Kidney (tissue), 11 donors: ENCODE data around the gene CCZ1. TPM values are rescaled to one million over a fixed set of nuclear protein-coding genes. Genes with fewer than 3 reads are reported as not detected.
"Not testable (repeated sequence)": the region's sequence is repeated elsewhere in the genome, so short reads cannot be mapped to it uniquely, and the experiment has no call there.

ENCODE experiments used
- DNase-seq, 5 donors: peaks; one replicate each; pipeline ENCODE4 v3.0.0-alpha.2; 2013 to 2020
- FAIRE-seq: peaks from 2 replicates; lab custom pipeline; 2012; peaks lifted over from hg19 to GRCh38; lab: Jason Lieb, UNC
- H3K27ac ChIP-seq, 2 donors: one replicate each; pipeline ENCODE4 v1.7.0; 2013; ENCODE audit warnings: low read depth in 2 of 2, low read length in 2 of 2, inconsistent platforms in 1 of 2
- H3K27me3 ChIP-seq: one replicate; pipeline ENCODE4 v1.7.1; 2013; ENCODE audit warnings: low read length, inconsistent platforms; ENCODE audit not compliant: control insufficient read depth, insufficient read depth
- H3K36me3 ChIP-seq, 3 donors: one replicate each; pipeline versions ENCODE4 v1.7.0 to v1.7.1; 2013; ENCODE audit warnings: low read length in 3 of 3, control low read depth in 1 of 3, inconsistent platforms in 1 of 3; ENCODE audit not compliant: insufficient read depth in 3 of 3, control insufficient read depth in 2 of 3
- H3K4me1 ChIP-seq, 3 donors: one replicate each; pipeline versions ENCODE4 v1.7.0 to v1.7.1; 2013; ENCODE audit warnings: low read length in 3 of 3, inconsistent platforms in 1 of 3, low read depth in 1 of 3; ENCODE audit not compliant: control insufficient read depth in 2 of 3, insufficient read depth in 2 of 3
- H3K4me3 ChIP-seq, 3 donors: one replicate each; pipeline versions ENCODE4 v1.7.0 to v1.8.1; 2013; ENCODE audit warnings: low read length in 3 of 3, control low read depth in 1 of 3, inconsistent platforms in 1 of 3
- H3K9ac ChIP-seq, 3 donors: one replicate each; pipeline versions ENCODE4 v1.7.0 to v1.7.1; 2013; ENCODE audit warnings: low read length in 3 of 3, control low read depth in 1 of 3, inconsistent platforms in 1 of 3
- H3K9me3 ChIP-seq, 3 donors: one replicate each; pipeline versions ENCODE4 v1.7.0 to v1.7.1; 2013; ENCODE audit warnings: low read length in 3 of 3, control low read depth in 1 of 3, inconsistent platforms in 1 of 3; ENCODE audit not compliant: control insufficient read depth in 2 of 3, insufficient read depth in 1 of 3
- intact Hi-C: fragments of 100-400 bp; cut with DNase I; formaldehyde crosslinking; loops from one replicate; pipeline ENCODE4 v1.11.1; 2022
- polyA plus RNA-seq: library from polyadenylated mRNA; stranded (reverse); fragments of 350-450 nt; fragmentation: Illumina TruSeq; extraction: RNeasy Lipid Tissue Mini Kit (QIAGEN cat#74804); gene quantifications from one replicate; pipeline ENCODE4 v1.2.3, GENCODE V29; 2014; ENCODE audit warnings: low read depth, low replicate concordance; ENCODE audit not compliant: insufficient read depth
- total RNA-seq: library from RNA; stranded (reverse); fragmentation: NEBNext Ultra II Directional; extraction: Animal tissue kit (Norgen Biotek cat#: 25700); gene quantifications from one replicate; pipeline ENCODE4 v1.2.1, GENCODE V29; 2021
- donor health status: control.
- donor health status: control.
- donor health status: DM: yes; HTN: yes; CAD: no.
- donor health status: Normal renal cell carcinoma (clear cell type).

CCZ1 gene
- total and polyA plus RNA-seq, 2 donors from 2014 or later, result 66.3 to 85.2 TPM

GRCh38 chr7:5924180-5924579 is 25.6 kb downstream of the CCZ1 start:
- intact Hi-C loops, H3K4me1 ChIP-seq, FAIRE-seq, H3K9ac ChIP-seq, H3K36me3 ChIP-seq, H3K27ac ChIP-seq, H3K27me3 ChIP-seq, H3K9me3 ChIP-seq, DNase-seq, H3K4me3 ChIP-seq: not testable (repeated sequence)

- H3K4me1 ChIP-seq, H3K27ac ChIP-seq, intact Hi-C loops, DNase-seq, H3K36me3 ChIP-seq, H3K9me3 ChIP-seq, H3K9ac ChIP-seq, H3K27me3 ChIP-seq, H3K4me3 ChIP-seq, FAIRE-seq: not testable (repeated sequence)
Measured at GRCh38 chr7:5924630-5925029, 26.1 kb downstream of the CCZ1 start.

GRCh38 chr7:5926263-5926870 is 27.8 kb downstream of the CCZ1 start:
- H3K9ac ChIP-seq, H3K4me1 ChIP-seq, H3K9me3 ChIP-seq, intact Hi-C loops, FAIRE-seq, DNase-seq, H3K4me3 ChIP-seq, H3K36me3 ChIP-seq, H3K27me3 ChIP-seq, H3K27ac ChIP-seq: not testable (repeated sequence)

GRCh38 chr7:5930290-5930689 is 31.8 kb downstream of the CCZ1 start:
- H3K4me3 ChIP-seq, H3K27me3 ChIP-seq, H3K9me3 ChIP-seq, intact Hi-C loops, FAIRE-seq, H3K27ac ChIP-seq, H3K36me3 ChIP-seq, DNase-seq, H3K9ac ChIP-seq, H3K4me1 ChIP-seq: not testable (repeated sequence)

GRCh38 chr7:5931250-5931649 is 32.7 kb downstream of the CCZ1 start:
- peak in 2 of 5 donors; percentile 56 to 76 for DNase-seq
- intact Hi-C loops, H3K27ac ChIP-seq, H3K4me3 ChIP-seq, H3K9me3 ChIP-seq, H3K27me3 ChIP-seq, FAIRE-seq, H3K9ac ChIP-seq, H3K4me1 ChIP-seq, H3K36me3 ChIP-seq: not testable (repeated sequence)

- H3K4me3 ChIP-seq, H3K27ac ChIP-seq, H3K9me3 ChIP-seq, H3K27me3 ChIP-seq, H3K36me3 ChIP-seq, H3K4me1 ChIP-seq, H3K9ac ChIP-seq, intact Hi-C loops: not testable (repeated sequence)
- FAIRE-seq (peak; percentile 61), DNase-seq (peak in 4 of 5 donors; percentile 14 to 41 (median 34))
Measured at GRCh38 chr7:5931905-5932644, 33.5 kb downstream of the CCZ1 start.

- H3K36me3 ChIP-seq, H3K27me3 ChIP-seq, H3K9ac ChIP-seq, FAIRE-seq, intact Hi-C loops, DNase-seq, H3K4me3 ChIP-seq, H3K9me3 ChIP-seq, H3K4me1 ChIP-seq, H3K27ac ChIP-seq: not testable (repeated sequence)
Measured at GRCh38 chr7:5934945-5935450, 36.5 kb downstream of the CCZ1 start.

- H3K4me1 ChIP-seq, FAIRE-seq, H3K4me3 ChIP-seq, DNase-seq, H3K36me3 ChIP-seq, H3K9ac ChIP-seq, H3K27ac ChIP-seq, intact Hi-C loops, H3K27me3 ChIP-seq, H3K9me3 ChIP-seq: not testable (repeated sequence)
Measured at GRCh38 chr7:5963205-5963604, 64.7 kb downstream of the CCZ1 start.
